HAP-1 (cell line): ENCODE results near the gene HEPACAM2.

Source experiments
- DNase-seq, 2 experiments: peaks; one replicate each; pipeline ENCODE4 v3.0.0-alpha.2; 2016 to 2020; ENCODE audit warnings: low spot score in 2 of 2
- H3K27me3 ChIP-seq: fragments of 250-450 bp; sonication (Bioruptor Pico); 2 replicates; pipeline ENCODE4 v1.5.1; 2020; ENCODE audit warnings: low read depth, mild to moderate bottlenecking, moderate library complexity
- H3K36me3 ChIP-seq: fragments of 250-450 bp; sonication (Bioruptor Pico); replicated peaks from 2 replicates; pipeline ENCODE4 v1.5.1; 2020; ENCODE audit warnings: mild to moderate bottlenecking
- H3K4me1 ChIP-seq: fragments of 250-450 bp; sonication (Bioruptor Pico); 2 replicates; pipeline ENCODE4 v1.5.1; 2020; ENCODE audit warnings: mild to moderate bottlenecking
- H3K4me3 ChIP-seq: fragments of 250-450 bp; sonication (Bioruptor Pico); 2 replicates; pipeline ENCODE4 v1.5.1; 2020; ENCODE audit warnings: mild to moderate bottlenecking, moderate library complexity
- H3K9me3 ChIP-seq: fragments of 250-450 bp; sonication (Bioruptor Pico); 2 replicates; pipeline ENCODE4 v1.5.1; 2020; ENCODE audit warnings: mild to moderate bottlenecking, moderate library complexity
- in situ Hi-C: fragments of 300-500 bp; cut with MboI; formaldehyde crosslinking; loops from 3 replicates; pipeline ENCODE4 v1.14.3; 2020; ENCODE audit warnings: low sequenced_read_pairs, inconsistent platforms, mixed read lengths

The HEPACAM2 gene

GRCh38 chr7:93185303-93186027 is 40.8 kb downstream of the HEPACAM2 start:
- in situ Hi-C loops = no loop called here
- H3K9me3 ChIP-seq = no peaks in the 10 kb centered on the region
- H3K4me1 ChIP-seq = no peaks in the 10 kb centered on the region
- DNase-seq = no peak
- H3K27me3 ChIP-seq = peaks cover 14% of the 10 kb centered on the region
- H3K36me3 ChIP-seq = no peaks in the 10 kb centered on the region
- H3K4me3 ChIP-seq = no peak overlapping the region

GRCh38 chr7:93179173-93179572 is 47.1 kb downstream of the HEPACAM2 start:
- no peak overlapping the region for H3K4me3 ChIP-seq
- DNase-seq = no peak
- no peaks in the 10 kb centered on the region for H3K4me1 ChIP-seq
- in situ Hi-C loops = no loop called here
- peaks cover 11% of the 10 kb centered on the region for H3K27me3 ChIP-seq
- no peaks in the 10 kb centered on the region for H3K9me3 ChIP-seq
- H3K36me3 ChIP-seq = no peaks in the 10 kb centered on the region

GRCh38 chr7:93178213-93178612 is 48.1 kb downstream of the HEPACAM2 start:
- peak in 1 of 2 experiments; percentile 9 for DNase-seq
- peaks cover 11% of the 10 kb centered on the region for H3K27me3 ChIP-seq
- in situ Hi-C loops = no loop called here
- no peaks in the 10 kb centered on the region for H3K9me3 ChIP-seq
- H3K4me1 ChIP-seq = no peaks in the 10 kb centered on the region
- no peak overlapping the region for H3K4me3 ChIP-seq
- H3K36me3 ChIP-seq = no peaks in the 10 kb centered on the region

- Histone ChIP-seq H3K9me3 (no peaks in the 10 kb centered on the region; the same call in 1 of the 2 replicates), H3K4me3 (no peak overlapping the region), H3K4me1 (no peaks in the 10 kb centered on the region), H3K27me3 (peaks cover 8% of the 10 kb centered on the region), H3K36me3 (no peaks in the 10 kb centered on the region)
- DNase-seq = no peak
- in situ Hi-C loops = no loop called here
Observed at GRCh38 chr7:93176992-93177580, 49.2 kb downstream of the HEPACAM2 start.

GRCh38 chr7:93175219-93175618 is 51.0 kb downstream of the HEPACAM2 start:
- no peaks in the 10 kb centered on the region for H3K36me3 ChIP-seq
- in situ Hi-C loops = no loop called here
- peaks cover 2% of the 10 kb centered on the region for H3K27me3 ChIP-seq
- H3K4me3 ChIP-seq = no peak overlapping the region
- no peaks in the 10 kb centered on the region; the same call in none of the 2 replicates for H3K9me3 ChIP-seq
- no peak for DNase-seq
- H3K4me1 ChIP-seq = no peaks in the 10 kb centered on the region

GRCh38 chr7:93172683-93173082 is 53.6 kb downstream of the HEPACAM2 start:
- Histone ChIP-seq H3K36me3 (no peaks in the 10 kb centered on the region), H3K4me1 (no peaks in the 10 kb centered on the region), H3K27me3 (no peaks in the 10 kb centered on the region), H3K9me3 (no peaks in the 10 kb centered on the region; the same call in none of the 2 replicates), H3K4me3 (no peak overlapping the region)
- in situ Hi-C loops = no loop called here
- no peak for DNase-seq

- DNase-seq = no peak
- Histone ChIP-seq H3K4me3 (no peak overlapping the region), H3K9me3 (no peaks in the 10 kb centered on the region; the same call in none of the 2 replicates), H3K36me3 (no peaks in the 10 kb centered on the region), H3K27me3 (peaks cover under 1% of the 10 kb centered on the region; the same call in 1 of the 2 replicates), H3K4me1 (no peaks in the 10 kb centered on the region)
- in situ Hi-C loops = no loop called here
Observed at GRCh38 chr7:93171606-93172226, 54.6 kb downstream of the HEPACAM2 start.

GRCh38 chr7:93165447-93165846 is 60.8 kb downstream of the HEPACAM2 start:
- no peaks in the 10 kb centered on the region for H3K4me1 ChIP-seq
- DNase-seq = no peak
- in situ Hi-C loops = no loop called here
- H3K4me3 ChIP-seq = no peak overlapping the region
- H3K36me3 ChIP-seq = no peaks in the 10 kb centered on the region
- H3K27me3 ChIP-seq = peaks cover 5% of the 10 kb centered on the region; the same call in 1 of the 2 replicates
- no peaks in the 10 kb centered on the region for H3K9me3 ChIP-seq

- H3K27me3 ChIP-seq = peaks cover 5% of the 10 kb centered on the region; the same call in 1 of the 2 replicates
- no peak for DNase-seq
- no peaks in the 10 kb centered on the region for H3K9me3 ChIP-seq
- in situ Hi-C loops = no loop called here
- no peaks in the 10 kb centered on the region for H3K4me1 ChIP-seq
- H3K4me3 ChIP-seq = no peak overlapping the region
- no peaks in the 10 kb centered on the region for H3K36me3 ChIP-seq
Observed at GRCh38 chr7:93164766-93165165, 61.5 kb downstream of the HEPACAM2 start.

GRCh38 chr7:93161181-93161762 is 65.0 kb downstream of the HEPACAM2 start:
- Histone ChIP-seq H3K4me1 (no peaks in the 10 kb centered on the region), H3K36me3 (no peaks in the 10 kb centered on the region), H3K4me3 (no peak overlapping the region), H3K27me3 (peaks cover 4% of the 10 kb centered on the region), H3K9me3 (no peaks in the 10 kb centered on the region)
- DNase-seq = no peak
- in situ Hi-C loops = no loop called here

GRCh38 chr7:93160410-93160809 is 65.9 kb downstream of the HEPACAM2 start:
- H3K36me3 ChIP-seq = no peaks in the 10 kb centered on the region
- no peaks in the 10 kb centered on the region for H3K4me1 ChIP-seq
- no peak for DNase-seq
- H3K27me3 ChIP-seq = peaks cover 5% of the 10 kb centered on the region
- no peaks in the 10 kb centered on the region for H3K9me3 ChIP-seq
- H3K4me3 ChIP-seq = no peak overlapping the region
- in situ Hi-C loops = no loop called here

GRCh38 chr7:93159490-93159889 is 66.8 kb downstream of the HEPACAM2 start:
- no peaks in the 10 kb centered on the region for H3K36me3 ChIP-seq
- no peaks in the 10 kb centered on the region for H3K9me3 ChIP-seq
- in situ Hi-C loops = no loop called here
- DNase-seq = no peak
- no peak overlapping the region for H3K4me3 ChIP-seq
- H3K4me1 ChIP-seq = no peaks in the 10 kb centered on the region
- peaks cover 5% of the 10 kb centered on the region for H3K27me3 ChIP-seq

- DNase-seq = no peak
- no peaks in the 10 kb centered on the region for H3K4me1 ChIP-seq
- peaks cover 5% of the 10 kb centered on the region for H3K27me3 ChIP-seq
- in situ Hi-C loops = no loop called here
- H3K36me3 ChIP-seq = no peaks in the 10 kb centered on the region
- no peak overlapping the region for H3K4me3 ChIP-seq
- H3K9me3 ChIP-seq = no peaks in the 10 kb centered on the region
Observed at GRCh38 chr7:93156884-93157283, 69.4 kb downstream of the HEPACAM2 start.
